Neural cell (in vitro differentiated cells): Measurements from ENCODE around the gene PCDHGA12. TPM values are rescaled to one million over a fixed set of nuclear protein-coding genes. Genes with fewer than 3 reads are reported as not detected.
A peak's percentile ranks its signal among the peaks of the same experiment; 100 is the strongest.
"Not testable (repeated sequence)": the region's sequence is repeated elsewhere in the genome, so short reads cannot be mapped to it uniquely, and the experiment has no call there.

Experiments
- H2AFZ ChIP-seq: fragments of 200-600, 300-800 bp; sonication (generic), shearing (Covaris generic); 2 replicates; pipeline ENCODE4 v1.6.0; 2014; ENCODE audit warnings: low read depth, mild to moderate bottlenecking, antibody characterized with exemption, low read length, moderate library complexity
- H3F3A ChIP-seq: fragments of 200-600 bp; shearing (Covaris generic); 2 replicates; pipeline ENCODE4 v1.6.1; 2016; ENCODE audit warnings: mild to moderate bottlenecking, moderate library complexity, mixed read lengths, antibody characterized with exemption, low read length; ENCODE audit not compliant: insufficient read depth, poor library complexity, severe bottlenecking
- H3K27ac ChIP-seq: fragments of 200-600, 300-800 bp; sonication (generic), shearing (Covaris generic); 2 replicates; pipeline ENCODE4 v1.5.1; 2014; ENCODE audit warnings: mild to moderate bottlenecking, low read length, moderate library complexity
- H3K27me3 ChIP-seq: fragments of 300-800, 200-600 bp; sonication (generic), shearing (Covaris generic); 2 replicates; pipeline ENCODE4 v1.6.0; 2014; ENCODE audit warnings: mild to moderate bottlenecking, low read depth, low read length, moderate library complexity; ENCODE audit not compliant: insufficient read depth
- H3K36me3 ChIP-seq: fragments of 300-800, 200-600 bp; sonication (generic), shearing (Covaris generic); 2 replicates; pipeline ENCODE4 v1.5.1; 2014; ENCODE audit warnings: mild to moderate bottlenecking, antibody characterized with exemption, low read length, moderate library complexity; ENCODE audit not compliant: insufficient read depth
- H3K4me2 ChIP-seq: fragments of 300-800, 200-600 bp; sonication (generic), shearing (Covaris generic); 2 replicates; pipeline ENCODE4 v1.6.0; 2014; ENCODE audit warnings: mild to moderate bottlenecking, low read length
- H3K4me3 ChIP-seq: fragments of 300-800, 200-600 bp; sonication (generic), shearing (Covaris generic); 2 replicates; pipeline ENCODE4 v1.5.1; 2014; ENCODE audit warnings: mild to moderate bottlenecking, low read length, moderate library complexity
- H3K79me2 ChIP-seq: fragments of 200-600 bp; shearing (Covaris generic); replicated peaks from 2 replicates; pipeline ENCODE4 v1.6.0; 2014; ENCODE audit warnings: mild to moderate bottlenecking, low read length, moderate library complexity; ENCODE audit not compliant: insufficient read depth
- H3K9ac ChIP-seq: fragments of 300-800, 200-600 bp; sonication (generic), shearing (Covaris generic); 2 replicates; pipeline ENCODE4 v1.6.1; 2016; ENCODE audit warnings: mild to moderate bottlenecking, low read length, mixed read lengths
- H3K9me2 ChIP-seq: fragments of 200-600 bp; shearing (Covaris generic); 2 replicates; pipeline ENCODE4 v1.6.1; 2016; ENCODE audit warnings: mild to moderate bottlenecking, low read length, mixed read lengths; ENCODE audit not compliant: insufficient read depth
- H3K9me3 ChIP-seq: fragments of 200-600, 300-800 bp; sonication (generic), shearing (Covaris generic); 2 replicates; pipeline ENCODE4 v1.6.1; 2016; ENCODE audit warnings: mild to moderate bottlenecking, mixed run types, low read length, moderate library complexity, mixed read lengths
- H4K20me1 ChIP-seq: fragments of 200-600 bp; shearing (Covaris generic); 2 replicates; pipeline ENCODE4 v1.6.1; 2016; ENCODE audit warnings: mild to moderate bottlenecking, mixed run types; ENCODE audit not compliant: insufficient read depth
- EP300 ChIP-seq: fragments of 450-650 bp; conservative IDR thresholded peaks from 2 replicates; pipeline ENCODE4 v1.6.1; 2014; ENCODE audit warnings: antibody characterized with exemption, mild to moderate bottlenecking, moderate library complexity; ENCODE audit not compliant: poor library complexity, severe bottlenecking
- EZH2 ChIP-seq: fragments of 200-600, 300-800 bp; shearing (Covaris generic), sonication (generic); IDR thresholded peaks from 2 replicates; pipeline ENCODE4 v1.6.1; 2014; ENCODE audit warnings: antibody characterized with exemption, low read length, borderline replicate concordance, mild to moderate bottlenecking; ENCODE audit not compliant: insufficient read depth, poor library complexity, severe bottlenecking
- MXI1 ChIP-seq: fragments of 450-650 bp; conservative IDR thresholded peaks from 2 replicates; pipeline ENCODE4 v1.6.1; 2014; ENCODE audit warnings: antibody characterized with exemption, mild to moderate bottlenecking; ENCODE audit not compliant: poor library complexity, severe bottlenecking
- POLR2AphosphoS5 ChIP-seq: IDR thresholded peaks from 2 replicates; pipeline ENCODE4 v1.6.1; 2012
- RAD21 ChIP-seq: fragments of 450-650 bp; conservative IDR thresholded peaks from 2 replicates; pipeline ENCODE4 v1.6.1; 2014; ENCODE audit warnings: antibody characterized with exemption, mild to moderate bottlenecking, moderate library complexity
- SMC3 ChIP-seq: fragments of 450-650 bp; conservative IDR thresholded peaks from 2 replicates; pipeline ENCODE4 v1.6.1; 2014; ENCODE audit warnings: antibody characterized with exemption, mild to moderate bottlenecking, moderate library complexity; ENCODE audit not compliant: poor library complexity
- TAF1 ChIP-seq: IDR thresholded peaks from 2 replicates; pipeline ENCODE4 v1.6.1; 2012; ENCODE audit warnings: low read depth
- polyA plus RNA-seq: library from polyadenylated mRNA; depleted of rRNA; stranded (reverse); fragments of >200 nt; gene quantifications from 2 replicates; pipeline ENCODE4 v1.2.3, GENCODE V29; 2014
- TF ChIP-seq, protein P1 (sequence below): fragments of 450-650 bp; IDR thresholded peaks from 2 replicates; pipeline ENCODE4 v1.5.1; 2014; ENCODE audit warnings: antibody characterized with exemption, mild to moderate bottlenecking, moderate library complexity; ENCODE audit not compliant: poor library complexity, severe bottlenecking
- TF ChIP-seq, protein P2 (sequence below): IDR thresholded peaks from 2 replicates; pipeline ENCODE4 v1.6.1; 2012; ENCODE audit warnings: borderline replicate concordance

PCDHGA12 gene
- polyA plus RNA-seq, 1 donor from 2014 or later: 0.11 TPM

- peak within 1 kb of the TSS; percentile 31 for H3K27ac ChIP-seq
- peaks cover 89% of the 10 kb centered on the region for H3K36me3 ChIP-seq
- H3F3A ChIP-seq, H3K4me2 ChIP-seq, H3K9me2 ChIP-seq, H2AFZ ChIP-seq, H3K27me3 ChIP-seq, H4K20me1 ChIP-seq: not testable (repeated sequence)
- H3K9ac ChIP-seq: peak within 1 kb of the TSS; percentile 26
- H3K4me3 ChIP-seq: peak within 1 kb of the TSS; percentile 57
- peaks cover 88% of the 10 kb centered on the region for H3K9me3 ChIP-seq
- H3K79me2 ChIP-seq: peaks cover 66% of the 10 kb centered on the region
- TF ChIP-seq, protein P1, sequence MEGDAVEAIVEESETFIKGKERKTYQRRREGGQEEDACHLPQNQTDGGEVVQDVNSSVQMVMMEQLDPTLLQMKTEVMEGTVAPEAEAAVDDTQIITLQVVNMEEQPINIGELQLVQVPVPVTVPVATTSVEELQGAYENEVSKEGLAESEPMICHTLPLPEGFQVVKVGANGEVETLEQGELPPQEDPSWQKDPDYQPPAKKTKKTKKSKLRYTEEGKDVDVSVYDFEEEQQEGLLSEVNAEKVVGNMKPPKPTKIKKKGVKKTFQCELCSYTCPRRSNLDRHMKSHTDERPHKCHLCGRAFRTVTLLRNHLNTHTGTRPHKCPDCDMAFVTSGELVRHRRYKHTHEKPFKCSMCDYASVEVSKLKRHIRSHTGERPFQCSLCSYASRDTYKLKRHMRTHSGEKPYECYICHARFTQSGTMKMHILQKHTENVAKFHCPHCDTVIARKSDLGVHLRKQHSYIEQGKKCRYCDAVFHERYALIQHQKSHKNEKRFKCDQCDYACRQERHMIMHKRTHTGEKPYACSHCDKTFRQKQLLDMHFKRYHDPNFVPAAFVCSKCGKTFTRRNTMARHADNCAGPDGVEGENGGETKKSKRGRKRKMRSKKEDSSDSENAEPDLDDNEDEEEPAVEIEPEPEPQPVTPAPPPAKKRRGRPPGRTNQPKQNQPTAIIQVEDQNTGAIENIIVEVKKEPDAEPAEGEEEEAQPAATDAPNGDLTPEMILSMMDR: peak; percentile 55
- peak; percentile 13 for TF ChIP-seq POLR2AphosphoS5
- TF ChIP-seq RAD21: peak; percentile 63
- TF ChIP-seq SMC3: peak; percentile 50
Observed at GRCh38 chr5:141417494-141418172, 12.7 kb upstream of the PCDHGA12 start, which contains the start of gene PCDHGB7. TSS of gene PCDHGB7 (plus strand) at chr5:141417677. CDS start at chr5:141417860, 183 bp downstream.

DNA sequence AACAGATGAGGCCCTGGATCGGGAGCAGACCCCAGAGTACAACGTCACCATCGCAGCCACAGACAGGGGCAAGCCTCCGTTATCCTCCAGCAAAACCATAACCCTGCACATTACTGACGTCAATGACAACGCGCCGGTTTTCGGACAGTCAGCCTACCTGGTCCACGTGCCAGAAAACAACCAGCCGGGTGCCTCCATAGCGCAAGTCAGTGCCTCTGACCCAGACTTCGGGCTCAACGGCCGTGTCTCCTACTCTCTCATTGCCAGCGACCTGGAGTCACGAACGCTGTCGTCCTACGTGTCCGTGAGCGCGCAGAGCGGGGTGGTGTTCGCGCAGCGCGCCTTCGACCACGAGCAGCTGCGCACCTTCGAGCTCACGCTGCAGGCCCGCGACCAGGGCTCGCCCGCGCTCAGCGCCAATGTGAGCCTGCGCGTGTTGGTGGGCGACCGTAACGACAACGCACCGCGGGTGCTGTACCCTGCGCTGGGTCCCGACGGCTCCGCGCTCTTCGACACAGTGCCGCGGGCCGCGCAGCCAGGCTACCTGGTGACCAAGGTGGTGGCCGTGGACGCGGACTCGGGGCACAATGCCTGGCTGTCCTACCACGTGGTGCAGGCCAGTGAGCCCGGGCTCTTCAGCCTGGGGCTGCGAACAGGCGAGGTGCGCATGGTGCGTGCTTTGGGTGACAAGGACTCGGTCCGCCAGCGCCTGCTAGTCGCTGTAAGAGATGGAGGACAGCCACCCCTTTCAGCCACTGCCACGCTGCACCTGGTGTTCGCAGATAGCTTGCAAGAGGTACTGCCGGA is 11.0 kb upstream of the PCDHGA12 start:
- Histone ChIP-seq H3K79me2 (peaks cover 56% of the 10 kb centered on the region), H3K27ac (no peak overlapping the region), H3K36me3 (peaks cover 87% of the 10 kb centered on the region), H3F3A (peaks cover 5% of the 10 kb centered on the region), H3K9me2 (no peaks in the 10 kb centered on the region), H3K27me3 (no peaks in the 10 kb centered on the region), H3K9me3 (peaks cover 85% of the 10 kb centered on the region), H3K9ac (no peak overlapping the region), H4K20me1 (no peaks in the 10 kb centered on the region), H2AFZ (no peak overlapping the region), H3K4me3 (peak overlapping the region; percentile 57), H3K4me2 (no peak overlapping the region)
- TF ChIP-seq EP300: no peak
- TF ChIP-seq POLR2AphosphoS5: peak; percentile 9

DNA sequence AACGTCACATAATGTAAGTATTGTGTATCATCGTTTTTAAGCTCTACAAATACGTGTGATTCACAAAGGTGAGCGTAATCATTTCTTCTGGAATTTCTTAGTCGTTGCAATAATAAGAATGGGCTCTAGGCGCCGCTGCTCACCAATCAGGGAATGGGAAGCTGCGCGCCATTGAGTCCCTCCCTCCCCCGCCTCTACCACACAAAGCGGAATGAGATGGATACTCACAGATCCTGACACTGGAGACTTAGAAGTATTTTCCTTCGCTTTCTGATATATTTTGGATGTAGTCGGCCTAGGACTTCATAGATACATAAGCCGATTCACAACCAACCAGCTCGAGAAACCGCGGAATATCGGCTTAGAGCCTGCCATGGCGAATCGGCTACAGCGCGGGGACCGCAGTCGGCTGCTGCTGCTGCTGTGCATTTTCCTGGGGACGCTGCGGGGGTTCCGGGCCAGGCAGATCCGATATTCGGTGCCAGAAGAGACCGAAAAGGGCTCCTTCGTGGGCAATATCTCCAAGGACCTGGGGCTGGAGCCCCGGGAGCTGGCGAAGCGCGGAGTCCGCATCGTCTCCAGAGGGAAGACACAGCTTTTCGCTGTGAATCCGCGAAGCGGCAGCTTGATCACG is 9.3 kb upstream of the PCDHGA12 start, which contains the start of gene PCDHGA11:
TSS of gene PCDHGA11 (plus strand) at position 197 of the 634 bp plus-strand sequence. CDS start at position 374, 177 bp downstream.
- Histone ChIP-seq H3K4me2 (no peak within 1 kb of the TSS), H3K36me3 (peaks cover 84% of the 10 kb centered on the region), H3K27ac (no peak within 1 kb of the TSS), H4K20me1 (no peaks in the 10 kb centered on the region), H3K79me2 (peaks cover 63% of the 10 kb centered on the region), H3K27me3 (no peaks in the 10 kb centered on the region), H3K9me3 (peaks cover 88% of the 10 kb centered on the region), H3K4me3 (peak within 1 kb of the TSS; percentile 57), H3K9ac (no peak within 1 kb of the TSS), H3K9me2 (no peaks in the 10 kb centered on the region), H2AFZ (no peak within 1 kb of the TSS), H3F3A (peaks cover 5% of the 10 kb centered on the region)
- TF ChIP-seq RAD21 (no peak), EP300 (no peak), MXI1 (no peak), TAF1 (no peak), POLR2AphosphoS5 (no peak), EZH2 (no peak)
- TF ChIP-seq, protein P2, sequence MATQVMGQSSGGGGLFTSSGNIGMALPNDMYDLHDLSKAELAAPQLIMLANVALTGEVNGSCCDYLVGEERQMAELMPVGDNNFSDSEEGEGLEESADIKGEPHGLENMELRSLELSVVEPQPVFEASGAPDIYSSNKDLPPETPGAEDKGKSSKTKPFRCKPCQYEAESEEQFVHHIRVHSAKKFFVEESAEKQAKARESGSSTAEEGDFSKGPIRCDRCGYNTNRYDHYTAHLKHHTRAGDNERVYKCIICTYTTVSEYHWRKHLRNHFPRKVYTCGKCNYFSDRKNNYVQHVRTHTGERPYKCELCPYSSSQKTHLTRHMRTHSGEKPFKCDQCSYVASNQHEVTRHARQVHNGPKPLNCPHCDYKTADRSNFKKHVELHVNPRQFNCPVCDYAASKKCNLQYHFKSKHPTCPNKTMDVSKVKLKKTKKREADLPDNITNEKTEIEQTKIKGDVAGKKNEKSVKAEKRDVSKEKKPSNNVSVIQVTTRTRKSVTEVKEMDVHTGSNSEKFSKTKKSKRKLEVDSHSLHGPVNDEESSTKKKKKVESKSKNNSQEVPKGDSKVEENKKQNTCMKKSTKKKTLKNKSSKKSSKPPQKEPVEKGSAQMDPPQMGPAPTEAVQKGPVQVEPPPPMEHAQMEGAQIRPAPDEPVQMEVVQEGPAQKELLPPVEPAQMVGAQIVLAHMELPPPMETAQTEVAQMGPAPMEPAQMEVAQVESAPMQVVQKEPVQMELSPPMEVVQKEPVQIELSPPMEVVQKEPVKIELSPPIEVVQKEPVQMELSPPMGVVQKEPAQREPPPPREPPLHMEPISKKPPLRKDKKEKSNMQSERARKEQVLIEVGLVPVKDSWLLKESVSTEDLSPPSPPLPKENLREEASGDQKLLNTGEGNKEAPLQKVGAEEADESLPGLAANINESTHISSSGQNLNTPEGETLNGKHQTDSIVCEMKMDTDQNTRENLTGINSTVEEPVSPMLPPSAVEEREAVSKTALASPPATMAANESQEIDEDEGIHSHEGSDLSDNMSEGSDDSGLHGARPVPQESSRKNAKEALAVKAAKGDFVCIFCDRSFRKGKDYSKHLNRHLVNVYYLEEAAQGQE: no peak
- TF ChIP-seq, protein P1: no peak
